NCI-H187 (cell line): ENCODE results near the gene CAMK4.
"Not testable (repeated sequence)": the region's sequence is repeated elsewhere in the genome, so short reads cannot be mapped to it uniquely, and the experiment has no call there.

Experiments
- DNase-seq, 2 experiments: peaks; one replicate each; lab custom pipeline; 2025; lab: John Stamatoyannopoulos, UW

The CAMK4 gene

GRCh38 chr5:111383288-111383970 lies 159.2 kb downstream of the CAMK4 start:
- no peak for DNase-seq

- no peak for DNase-seq
Measured at GRCh38 chr5:111384220-111384619, 160.0 kb downstream of the CAMK4 start.

DNA sequence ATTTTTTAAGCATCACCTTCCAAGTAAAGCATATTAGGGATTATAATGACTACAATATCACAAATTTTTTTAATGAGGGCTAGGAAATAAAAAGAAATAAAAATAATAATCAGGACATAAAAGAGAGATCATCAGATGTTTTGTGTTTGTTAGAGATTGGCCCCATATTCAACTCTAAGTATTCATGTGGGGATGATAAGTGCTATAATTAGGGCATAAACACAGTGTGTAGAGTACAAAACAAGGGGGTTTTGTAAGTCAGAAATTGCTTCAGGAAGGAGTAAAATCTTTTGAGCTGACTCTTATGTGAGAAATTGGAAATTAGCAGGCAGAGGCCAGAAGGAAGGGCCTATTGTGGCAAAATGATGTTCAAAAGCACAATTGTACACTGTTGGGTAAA lies 160.9 kb downstream of the CAMK4 start:
- no peak for DNase-seq

- peak; percentile 16 to 60 for DNase-seq
Measured at GRCh38 chr5:111385970-111386831, 162.0 kb downstream of the CAMK4 start.

- DNase-seq: no peak
Measured at GRCh38 chr5:111386832-111387162, 162.6 kb downstream of the CAMK4 start.

- no peak for DNase-seq
Measured at GRCh38 chr5:111387361-111387760, 163.2 kb downstream of the CAMK4 start.

DNA sequence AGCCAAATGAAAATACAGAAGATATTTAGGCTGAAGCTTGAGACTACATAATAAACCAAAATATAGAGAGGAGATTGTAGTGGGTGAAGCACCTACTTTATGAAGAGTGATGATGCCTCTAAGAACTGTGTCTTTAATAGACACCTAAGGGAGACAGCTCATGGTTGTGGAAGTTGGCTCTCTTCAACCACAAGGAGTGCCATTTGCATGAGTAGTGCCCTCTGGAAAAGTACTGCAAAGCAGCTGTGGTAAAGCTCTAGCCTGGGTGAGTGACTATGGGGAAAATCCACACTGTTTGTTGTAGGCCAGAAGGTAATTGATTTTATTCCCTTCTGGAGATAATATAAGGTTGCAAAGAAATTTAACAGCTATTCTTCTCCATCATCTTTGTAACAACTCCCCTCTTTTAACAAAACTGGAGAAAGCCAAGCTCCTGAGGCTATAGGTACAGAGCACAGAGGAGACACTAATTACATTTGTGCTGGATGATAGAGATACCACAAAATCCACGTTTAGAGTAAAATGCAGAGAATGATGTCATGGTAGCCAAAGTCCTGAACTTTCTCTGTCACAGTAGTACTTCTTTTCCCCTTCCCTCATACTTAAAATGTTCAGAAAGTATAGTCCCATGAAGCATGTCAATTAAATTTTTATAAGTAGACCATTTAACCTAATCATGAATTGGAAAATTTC lies 165.4 kb downstream of the CAMK4 start:
- DNase-seq: no peak

DNA sequence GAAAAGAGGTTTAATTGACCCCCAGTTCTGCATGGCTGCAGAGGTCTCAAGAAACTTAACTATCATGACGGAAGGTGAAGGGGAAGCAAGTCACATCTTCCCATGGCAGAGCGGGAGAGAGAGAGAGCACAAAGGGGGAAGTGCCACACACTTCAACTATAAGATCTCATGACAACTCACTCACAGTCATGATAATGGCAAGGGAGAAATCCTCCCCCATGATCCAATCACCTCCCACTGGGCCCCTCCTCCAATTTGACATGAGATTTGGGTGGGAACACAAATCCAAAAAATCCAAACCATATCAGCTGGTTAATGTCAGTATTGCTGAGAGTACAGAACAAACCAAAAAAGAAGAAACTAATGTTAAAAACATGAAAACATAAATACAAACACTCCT lies 168.0 kb downstream of the CAMK4 start:
- DNase-seq: no peak

GRCh38 chr5:111394586-111394985 lies 170.4 kb downstream of the CAMK4 start:
- DNase-seq: no peak

DNA sequence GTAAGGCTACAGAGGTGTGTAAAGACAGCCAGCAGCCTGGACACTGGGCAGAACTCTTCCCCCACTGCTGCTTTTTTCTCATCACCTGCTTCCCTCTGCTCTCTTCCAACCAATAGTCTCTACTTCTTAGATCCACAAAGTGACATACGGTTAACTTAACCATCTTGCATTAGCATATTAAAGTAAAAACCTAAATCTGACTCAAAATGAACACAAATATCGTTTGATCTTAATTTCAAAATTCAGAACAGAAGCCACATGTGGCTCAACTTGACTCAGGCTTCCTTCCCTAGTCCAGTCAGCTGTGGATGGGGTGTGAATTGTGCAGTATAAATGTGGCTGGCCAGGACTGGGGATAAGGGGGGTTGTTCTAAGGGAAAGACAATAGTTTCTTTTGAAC lies 173.8 kb downstream of the CAMK4 start:
- DNase-seq: no peak

GRCh38 chr5:111399113-111399512 lies 174.9 kb downstream of the CAMK4 start:
- no peak for DNase-seq

DNA sequence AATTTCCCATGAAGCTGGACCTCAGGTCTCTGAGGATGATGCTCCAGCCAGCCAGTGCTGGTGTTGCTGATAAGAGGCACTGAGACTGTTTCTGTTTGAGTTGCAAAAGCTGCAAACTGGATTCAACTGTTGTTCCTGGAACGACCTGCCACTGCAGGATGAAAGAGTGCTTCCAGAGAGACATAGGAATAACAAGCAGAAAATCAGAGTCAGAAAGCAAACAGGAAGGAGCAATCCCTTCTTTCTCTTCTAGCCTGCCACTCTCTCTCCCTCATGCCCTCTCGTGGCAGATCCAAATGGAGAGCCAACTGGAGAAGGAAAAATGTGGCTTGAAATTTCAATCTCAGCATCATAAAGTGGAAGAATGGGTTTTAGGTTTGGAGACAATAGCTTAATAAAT lies 177.7 kb downstream of the CAMK4 start:
- no peak for DNase-seq

GRCh38 chr5:111404270-111404769 lies 180.1 kb downstream of the CAMK4 start:
- no peak for DNase-seq

DNA sequence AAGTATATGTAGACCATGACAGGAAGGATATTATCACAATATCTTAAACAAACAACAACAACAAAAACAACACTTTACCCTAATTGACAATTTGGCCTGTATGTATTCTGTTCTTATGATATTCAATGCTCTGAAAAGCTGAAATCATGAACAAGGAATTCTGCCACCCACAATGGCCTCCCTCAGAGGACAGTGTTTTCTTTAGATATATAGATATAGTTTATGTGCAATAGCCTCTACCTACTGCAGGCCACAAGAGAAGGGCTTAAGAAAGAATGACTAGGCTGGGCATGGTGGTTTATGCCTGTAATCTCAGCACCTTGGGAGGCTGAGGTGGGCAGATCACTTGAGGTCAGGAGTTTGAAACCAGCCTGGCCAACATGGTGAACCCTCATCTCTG lies 183.4 kb downstream of the CAMK4 start:
- DNase-seq: no peak

- no peak for DNase-seq
Measured at GRCh38 chr5:111408817-111409216, 184.6 kb downstream of the CAMK4 start.

GRCh38 chr5:111409266-111409665 lies 185.1 kb downstream of the CAMK4 start:
- not testable (repeated sequence) for DNase-seq

GRCh38 chr5:111410067-111410466 lies 185.9 kb downstream of the CAMK4 start:
- DNase-seq: not testable (repeated sequence)

GRCh38 chr5:111411301-111411700 lies 187.1 kb downstream of the CAMK4 start:
- DNase-seq: no peak

GRCh38 chr5:111412593-111412992 lies 188.4 kb downstream of the CAMK4 start:
- DNase-seq: no peak

DNA sequence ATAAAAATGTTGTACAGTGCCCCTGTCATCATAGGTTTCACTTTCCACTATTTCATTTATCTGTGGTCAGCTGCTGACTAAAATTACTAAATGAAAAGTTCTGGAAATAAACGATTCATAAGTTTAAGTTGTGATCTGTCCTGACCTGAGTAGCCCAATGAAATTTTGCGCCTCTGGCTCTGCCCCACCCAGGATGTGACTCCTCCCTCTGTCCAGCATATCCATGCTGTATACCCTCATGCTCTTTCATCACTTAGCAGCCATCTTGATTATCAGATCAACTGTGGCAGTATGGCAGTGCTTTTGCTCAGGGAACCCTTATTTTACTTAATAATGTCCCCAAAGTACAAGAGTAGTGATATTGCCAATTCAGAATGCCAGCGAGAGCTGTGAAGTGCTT lies 190.9 kb downstream of the CAMK4 start:
- DNase-seq: no peak

- DNase-seq: no peak
Measured at GRCh38 chr5:111422245-111422644, 198.1 kb downstream of the CAMK4 start.
